Measurements from ENCODE around the gene MIA2. TPM values are rescaled to one million over a fixed set of nuclear protein-coding genes. Genes with fewer than 3 reads are reported as not detected.

MIA2 gene
- total and polyA plus RNA-seq, 8 donors: 23.6 to 72.4 (median 50.3) TPM

DNA sequence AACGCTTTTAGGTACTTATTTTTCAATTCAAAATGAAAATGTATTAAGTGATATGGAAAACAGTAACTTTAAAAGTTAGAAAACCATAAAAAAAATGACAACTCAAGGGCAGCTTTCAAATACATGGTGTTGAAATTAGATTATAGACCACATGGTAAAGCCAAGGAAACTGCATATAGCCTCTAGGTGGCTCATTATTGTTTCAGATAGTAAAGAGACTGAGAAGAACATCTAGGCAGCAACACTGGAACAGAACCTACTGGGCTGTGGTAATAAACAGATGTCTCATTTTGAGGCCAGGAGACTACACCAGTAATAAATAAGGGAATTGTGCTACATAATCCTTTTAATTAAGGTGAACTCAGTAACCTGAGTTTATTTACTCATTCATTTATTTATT, 185.6 kb downstream of the MIA2 start:
- H3K27me3 ChIP-seq: no peaks in the 10 kb centered on the region
- H3K4me3 ChIP-seq: no peak overlapping the region
- 92 to 100% (median 98%) methylated on average over 1 of the region's 1 CpG for WGBS, 5 donors
- intact Hi-C loops (cut with DNase I; ENCODE audit: low total_unique reads): no loop called here
- peaks cover 0 to 10% (median 5%) of the 10 kb centered on the region in 4 donors for H3K36me3 ChIP-seq
- H3K4me1 ChIP-seq: peaks cover 0 to 29% (median 12%) of the 10 kb centered on the region in 4 donors
- TF ChIP-seq POLR2AphosphoS5 (IDR thresholded peaks at IDR 0.05) (no peak), CTCF (IDR thresholded peaks at IDR 0.05) (no peak)
- H3K9me3 ChIP-seq: peaks cover 0 to 28% (median 13%) of the 10 kb centered on the region in 4 donors
- DNase-seq: no peak
- no peak overlapping the region for H3K27ac ChIP-seq

- intact Hi-C loops (cut with DNase I; ENCODE audit: low total_unique reads): no loop called here
- peaks cover 0 to 3% (median 0%) of the 10 kb centered on the region in 4 donors for H3K9me3 ChIP-seq
- H3K4me3 ChIP-seq: no peak overlapping the region
- H3K36me3 ChIP-seq: peaks cover 0 to 4% (median 0%) of the 10 kb centered on the region in 4 donors
- H3K4me1 ChIP-seq: peaks cover 0 to 50% (median 22%) of the 10 kb centered on the region in 4 donors
- TF ChIP-seq EP300 (IDR thresholded peaks at IDR 0.05) (no peak), POLR2AphosphoS5 (IDR thresholded peaks at IDR 0.05) (no peak), CTCF (IDR thresholded peaks at IDR 0.05) (no peak), POLR2A (IDR thresholded peaks at IDR 0.05) (no peak)
- H3K27me3 ChIP-seq: no peaks in the 10 kb centered on the region
- no peak overlapping the region for H3K27ac ChIP-seq
- no peak for DNase-seq
Measured at GRCh38 chr14:39422243-39422642, 188.5 kb downstream of the MIA2 start.

GRCh38 chr14:39423793-39424192, 190.1 kb downstream of the MIA2 start:
- Histone ChIP-seq H3K36me3 (peaks cover 0 to 4% (median 0%) of the 10 kb centered on the region in 4 donors), H3K27ac (no peak overlapping the region), H3K9me3 (no peaks in the 10 kb centered on the region), H3K27me3 (no peaks in the 10 kb centered on the region), H3K4me3 (no peak overlapping the region), H3K4me1 (peaks cover 4 to 65% (median 30%) of the 10 kb centered on the region in 4 donors)
- TF ChIP-seq CTCF (IDR thresholded peaks at IDR 0.05) (no peak), EP300 (IDR thresholded peaks at IDR 0.05) (no peak), POLR2AphosphoS5 (IDR thresholded peaks at IDR 0.05) (no peak), POLR2A (IDR thresholded peaks at IDR 0.05) (no peak)
- DNase-seq: no peak
- intact Hi-C loops (cut with DNase I; ENCODE audit: low total_unique reads): no loop called here
- WGBS, 5 donors: 40 to 73% (median 63%) methylated on average over 3 of the region's 3 CpGs

- Histone ChIP-seq H3K36me3 (no peaks in the 10 kb centered on the region), H3K27ac (no peak overlapping the region), H3K27me3 (no peaks in the 10 kb centered on the region), H3K4me3 (no peak overlapping the region), H3K9me3 (no peaks in the 10 kb centered on the region), H3K4me1 (peaks cover 16 to 82% (median 49%) of the 10 kb centered on the region in 4 donors)
- TF ChIP-seq POLR2AphosphoS5 (IDR thresholded peaks at IDR 0.05) (no peak), EP300 (IDR thresholded peaks at IDR 0.05) (no peak), POLR2A (IDR thresholded peaks at IDR 0.05) (no peak), CTCF (IDR thresholded peaks at IDR 0.05) (no peak)
- intact Hi-C loops (cut with DNase I; ENCODE audit: low total_unique reads): no loop called here
- WGBS, 5 donors: 86 to 93% (median 92%) methylated on average over 3 of the region's 3 CpGs
- no peak for DNase-seq
Measured at GRCh38 chr14:39425947-39426346, 192.2 kb downstream of the MIA2 start.

Data from stomach (tissue), 9 donors.